Osteocyte (in vitro differentiated cells): ENCODE results near the gene FARS2. TPM values are rescaled to one million over a fixed set of nuclear protein-coding genes. Genes with fewer than 3 reads are reported as not detected.

Source experiments
- DNase-seq: peaks from one replicate; pipeline ENCODE4 v3.0.0; 2021; ENCODE audit warnings: mixed read lengths; ENCODE audit not compliant: unreplicated experiment; ENCODE audit errors: extremely low spot score
- H3K27ac Mint-ChIP-seq: one replicate; pipeline ENCODE4 v1.8.0; 2021; ENCODE audit warnings: mild to moderate bottlenecking, mixed read lengths; ENCODE audit not compliant: unreplicated experiment
- H3K27me3 Mint-ChIP-seq: one replicate; pipeline ENCODE4 v1.8.0; 2021; ENCODE audit warnings: mixed read lengths; ENCODE audit not compliant: unreplicated experiment
- H3K36me3 Mint-ChIP-seq: one replicate; pipeline ENCODE4 v1.8.0; 2021; ENCODE audit warnings: mixed read lengths; ENCODE audit not compliant: unreplicated experiment
- H3K4me1 Mint-ChIP-seq: one replicate; pipeline ENCODE4 v1.8.0; 2021; ENCODE audit warnings: mixed read lengths; ENCODE audit not compliant: unreplicated experiment
- H3K4me3 Mint-ChIP-seq: one replicate; pipeline ENCODE4 v1.8.0; 2021; ENCODE audit warnings: mild to moderate bottlenecking, moderate library complexity, mixed read lengths; ENCODE audit not compliant: unreplicated experiment
- H3K9me3 Mint-ChIP-seq: one replicate; pipeline ENCODE4 v1.8.0; 2021; ENCODE audit warnings: mixed read lengths; ENCODE audit not compliant: unreplicated experiment
- CTCF ChIP-seq: fragments of 200-600 bp; sonication (generic); IDR thresholded peaks from 2 replicates; pipeline ENCODE4 v1.5.0; 2021; ENCODE audit warnings: antibody characterized with exemption, mild to moderate bottlenecking, moderate library complexity
- total RNA-seq: library from RNA; stranded (reverse); gene quantifications from 2 replicates; pipeline ENCODE4 v1.2.1, GENCODE V29; 2021

The FARS2 gene
- total RNA-seq, 1 donor from 2014 or later, result 17.4 TPM

- DNase-seq, result no peak
- Mint-ChIP-seq H3K4me1 (peaks cover 25% of the 10 kb centered on the region), H3K27me3 (no peaks in the 10 kb centered on the region), H3K27ac (peak overlapping the region; percentile 96), H3K4me3 (peak overlapping the region; percentile 46), H3K9me3 (peaks cover 19% of the 10 kb centered on the region), H3K36me3 (peaks cover 18% of the 10 kb centered on the region)
- TF ChIP-seq CTCF, result no peak
These were observed 491.0 kb downstream of the FARS2 start for GRCh38 chr6:5752391-5752680.

GRCh38 chr6:5753209-5753608 is 491.9 kb downstream of the FARS2 start:
- H3K9me3 Mint-ChIP-seq, result peaks cover 19% of the 10 kb centered on the region
- H3K27me3 Mint-ChIP-seq, result no peaks in the 10 kb centered on the region
- peak overlapping the region; percentile 96 for H3K27ac Mint-ChIP-seq
- no peak for TF ChIP-seq CTCF
- peaks cover 18% of the 10 kb centered on the region for H3K36me3 Mint-ChIP-seq
- H3K4me3 Mint-ChIP-seq, result no peak overlapping the region
- H3K4me1 Mint-ChIP-seq, result peaks cover 25% of the 10 kb centered on the region
- DNase-seq, result no peak

- H3K4me3 Mint-ChIP-seq, result no peak overlapping the region
- no peak for DNase-seq
- no peak for TF ChIP-seq CTCF
- H3K9me3 Mint-ChIP-seq, result peaks cover 19% of the 10 kb centered on the region
- peak overlapping the region; percentile 1 for H3K27ac Mint-ChIP-seq
- no peaks in the 10 kb centered on the region for H3K27me3 Mint-ChIP-seq
- H3K36me3 Mint-ChIP-seq, result peaks cover 18% of the 10 kb centered on the region
- H3K4me1 Mint-ChIP-seq, result peaks cover 21% of the 10 kb centered on the region
These were observed 493.6 kb downstream of the FARS2 start for GRCh38 chr6:5754904-5755303.

DNA sequence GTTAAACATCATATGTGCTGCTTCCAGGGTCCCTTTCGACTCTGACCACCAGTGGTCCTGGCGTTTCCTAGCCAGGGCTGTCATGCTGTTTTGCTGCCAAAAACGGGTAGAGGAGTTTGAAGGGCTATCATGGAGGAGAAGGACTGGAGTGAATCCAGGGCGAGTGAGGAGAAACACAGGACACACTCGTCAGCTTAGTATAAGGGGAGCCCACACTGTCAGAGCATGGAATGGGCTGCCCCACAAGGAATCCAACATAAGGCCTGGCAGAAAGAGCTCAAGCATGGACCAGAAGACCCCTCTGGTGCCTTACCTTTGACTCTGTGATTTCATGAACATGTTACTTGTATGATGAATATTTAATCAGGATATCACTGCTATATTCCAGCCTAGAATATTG is 498.3 kb downstream of the FARS2 start:
- no peaks in the 10 kb centered on the region for H3K27me3 Mint-ChIP-seq
- H3K4me1 Mint-ChIP-seq, result peaks cover 33% of the 10 kb centered on the region
- no peak overlapping the region for H3K27ac Mint-ChIP-seq
- no peak for DNase-seq
- H3K36me3 Mint-ChIP-seq, result peaks cover 13% of the 10 kb centered on the region
- H3K9me3 Mint-ChIP-seq, result peaks cover 15% of the 10 kb centered on the region
- TF ChIP-seq CTCF, result no peak
- no peak overlapping the region for H3K4me3 Mint-ChIP-seq

DNA sequence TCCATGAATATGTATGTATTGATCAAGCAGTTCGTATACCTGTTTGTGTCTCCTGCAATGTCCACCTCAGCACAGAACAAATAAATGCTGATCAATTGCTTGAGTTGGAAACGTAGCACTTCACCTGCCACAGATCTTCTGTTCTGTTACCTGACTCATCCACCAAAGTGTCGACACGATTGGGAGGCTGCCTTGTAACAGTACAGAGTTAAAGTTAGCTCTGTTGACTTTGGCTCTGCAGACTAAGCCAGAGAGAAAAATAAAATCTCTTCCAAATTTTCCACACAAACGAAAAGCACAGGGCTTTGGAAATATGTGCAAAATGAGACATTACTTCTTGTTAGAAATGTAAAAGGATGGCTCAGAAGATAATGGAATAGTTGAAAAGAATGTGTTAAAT is 500.1 kb downstream of the FARS2 start:
- Mint-ChIP-seq H3K36me3 (peaks cover 1% of the 10 kb centered on the region), H3K27me3 (no peaks in the 10 kb centered on the region), H3K4me1 (peaks cover 33% of the 10 kb centered on the region), H3K9me3 (peaks cover 1% of the 10 kb centered on the region), H3K4me3 (no peak overlapping the region), H3K27ac (peak overlapping the region; percentile 57)
- DNase-seq, result no peak
- TF ChIP-seq CTCF, result no peak
